Stimulated activated CD8-positive, alpha-beta memory T cell treated with anti-CD3 and anti-CD28 coated beads, Interleukin-15, amount 100 ng/mL, for 48 hours (primary cell): ENCODE measurements around the gene PLET1.
"Not testable (repeated sequence)": the region's sequence is repeated elsewhere in the genome, so short reads cannot be mapped to it uniquely, and the experiment has no call there.

ENCODE experiments used
- DNase-seq, 2 donors: peaks; one replicate each; pipeline ENCODE4 v3.0.0-alpha.2; 2020; ENCODE audit warnings: low read depth in 2 of 2

The PLET1 gene

GRCh38 chr11:112212290-112212689, 48.4 kb downstream of the PLET1 start:
- no peak for DNase-seq

DNA sequence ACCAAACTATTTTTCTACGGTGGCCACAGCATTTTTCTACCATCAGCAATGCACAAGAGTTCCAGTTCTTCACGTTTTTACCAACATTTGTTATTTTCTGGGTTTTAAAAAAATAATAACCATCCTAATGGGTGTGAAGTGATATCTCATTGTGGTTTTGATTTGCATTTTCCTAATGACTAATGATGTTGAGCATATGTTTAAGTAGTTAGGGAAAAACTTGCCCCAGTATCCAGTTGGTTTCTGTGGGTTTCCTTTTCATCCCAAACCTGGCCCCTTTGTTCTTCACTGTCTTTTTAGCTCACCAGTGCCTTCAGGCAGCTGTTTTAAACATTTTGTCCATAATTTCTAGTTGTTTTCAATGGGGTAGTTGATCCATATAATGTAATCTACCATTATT, 49.1 kb downstream of the PLET1 start:
- DNase-seq, result no peak

- no peak for DNase-seq
These were observed 49.8 kb downstream of the PLET1 start for GRCh38 chr11:112210890-112211289.

DNA sequence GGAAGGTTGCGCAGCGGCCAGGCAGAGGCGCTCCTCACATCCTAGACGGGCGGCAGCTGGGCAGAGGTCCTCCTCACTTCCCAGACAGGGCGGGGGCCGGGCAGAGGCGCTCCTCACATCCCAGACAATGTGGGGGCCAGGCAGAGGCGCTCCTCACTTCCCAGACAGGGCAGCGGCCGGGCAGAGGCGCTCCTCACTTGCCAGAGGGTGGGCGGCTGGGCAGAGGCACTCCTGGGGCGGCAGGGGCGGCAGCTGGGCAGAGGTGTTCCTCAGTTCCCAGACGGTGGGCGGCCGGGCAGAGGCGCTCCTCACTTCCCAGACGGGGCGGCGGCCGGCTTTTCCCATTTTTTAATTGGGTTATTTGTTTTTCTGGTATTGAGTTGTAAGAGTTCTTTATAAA, 54.6 kb downstream of the PLET1 start:
- no peak for DNase-seq

DNA sequence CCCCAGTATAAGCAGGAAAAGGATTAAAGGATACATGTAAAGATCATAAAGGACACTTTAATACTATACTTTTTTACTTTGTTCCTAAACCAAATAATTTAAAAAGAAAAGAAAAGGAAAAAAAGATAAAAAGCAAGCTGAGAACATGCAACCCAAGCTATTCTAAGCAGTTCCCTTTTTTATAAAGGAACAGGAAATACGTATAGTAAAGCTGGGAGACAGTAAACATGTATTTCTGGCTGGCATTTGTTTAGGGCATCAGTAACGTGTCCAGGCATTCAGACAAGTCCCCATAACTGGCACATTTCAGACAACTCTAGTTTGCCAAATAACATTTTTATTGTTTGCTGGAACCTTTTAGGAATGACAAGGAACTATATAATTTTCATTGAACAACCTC, 60.4 kb downstream of the PLET1 start:
- DNase-seq, result no peak

GRCh38 chr11:112199101-112199500, 61.6 kb downstream of the PLET1 start:
- DNase-seq, result not testable (repeated sequence)
